ENCODE results near the gene DACT2.

DNA sequence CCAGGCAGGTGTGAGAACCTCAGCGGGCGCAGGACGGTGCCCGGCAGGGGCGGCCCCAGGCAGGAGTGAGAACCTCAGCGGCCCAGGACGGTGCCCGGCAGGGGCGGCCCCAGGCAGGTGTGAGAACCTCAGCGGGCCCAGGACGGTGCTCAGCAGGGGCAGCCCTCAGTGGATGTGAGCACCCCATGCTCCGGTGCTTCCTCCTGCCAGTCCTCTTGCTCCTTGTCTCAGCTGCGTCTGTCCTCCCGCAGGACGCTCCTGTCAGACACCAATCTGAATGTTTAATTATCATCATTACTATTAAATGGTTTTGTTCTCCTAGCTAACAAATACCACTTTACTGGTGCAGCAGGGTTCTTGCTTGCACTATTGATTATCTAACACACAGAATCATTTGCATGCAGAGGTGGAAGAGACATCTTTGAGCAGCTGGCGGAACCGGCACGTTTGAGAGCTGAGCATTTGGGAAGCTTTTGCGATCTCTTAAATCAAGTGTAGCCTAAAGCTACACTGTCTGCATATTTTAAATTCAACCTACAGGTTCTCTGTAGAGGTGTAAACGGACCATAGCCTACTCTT, 39.4 kb upstream of the DACT2 start:
- TF ChIP-seq GATA2 (IDR thresholded peaks at IDR 0.05; ENCODE audit: low read depth, low read length) (no peak), GATA3 (IDR thresholded peaks at IDR 0.05; ENCODE audit: low read depth, low read length) (no peak)
